Astrocyte (in vitro differentiated cells and primary cell): Measurements from ENCODE around the gene EVL. TPM values are rescaled to one million over a fixed set of nuclear protein-coding genes. Genes with fewer than 3 reads are reported as not detected.

Source experiments
- DNase-seq: peaks from one replicate; pipeline ENCODE4 v3.0.0-alpha.2; 2010; ENCODE audit warnings: low read depth
- FAIRE-seq: peaks from 2 replicates; lab custom pipeline; 2011; peaks lifted over from hg19 to GRCh38; lab: Jason Lieb, UNC
- H2AFZ ChIP-seq: 2 replicates; pipeline ENCODE4 v1.6.0; 2012; ENCODE audit warnings: low read depth, low read length, inconsistent platforms
- H3K27ac ChIP-seq: 2 replicates; pipeline ENCODE4 v1.5.1; 2011; ENCODE audit warnings: low read depth, low read length, inconsistent platforms
- H3K27me3 ChIP-seq: 2 replicates; pipeline ENCODE4 v1.6.0; 2011; ENCODE audit warnings: low read length, inconsistent platforms; ENCODE audit not compliant: insufficient read depth
- H3K36me3 ChIP-seq: 2 replicates; pipeline ENCODE4 v1.5.1; 2011; ENCODE audit warnings: low read length, inconsistent platforms; ENCODE audit not compliant: insufficient read depth
- H3K4me1 ChIP-seq: 2 replicates; pipeline ENCODE4 v1.5.1; 2011; ENCODE audit warnings: low read length, inconsistent platforms; ENCODE audit not compliant: insufficient read depth
- H3K4me2 ChIP-seq: 2 replicates; pipeline ENCODE4 v1.6.0; 2012; ENCODE audit warnings: low read length, inconsistent platforms
- H3K4me3 ChIP-seq: 2 replicates; pipeline ENCODE4 v1.5.1; 2011; ENCODE audit warnings: low read depth, mild to moderate bottlenecking, low read length, inconsistent platforms; ENCODE audit not compliant: insufficient read depth
- H3K79me2 ChIP-seq: 2 replicates; pipeline ENCODE4 v1.6.0; 2012; ENCODE audit warnings: mild to moderate bottlenecking, low read length, inconsistent platforms; ENCODE audit not compliant: insufficient read depth
- H3K9ac ChIP-seq: 2 replicates; pipeline ENCODE4 v1.6.0; 2012; ENCODE audit warnings: mild to moderate bottlenecking, low read length, inconsistent platforms
- H3K9me3 ChIP-seq: 2 replicates; pipeline ENCODE4 v1.5.1; 2012; ENCODE audit warnings: low read depth, mild to moderate bottlenecking, low read length, inconsistent platforms; ENCODE audit not compliant: insufficient read depth
- H4K20me1 ChIP-seq: 2 replicates; pipeline ENCODE4 v1.6.0; 2012; ENCODE audit warnings: low read length, inconsistent platforms; ENCODE audit not compliant: insufficient read depth
- H3K27ac Mint-ChIP-seq: one replicate; pipeline ENCODE4 v1.8.0; 2021; ENCODE audit warnings: mild to moderate bottlenecking, mixed read lengths; ENCODE audit not compliant: unreplicated experiment
- H3K27me3 Mint-ChIP-seq: one replicate; pipeline ENCODE4 v1.8.0; 2021; ENCODE audit warnings: low read depth, mixed read lengths; ENCODE audit not compliant: unreplicated experiment
- H3K36me3 Mint-ChIP-seq: one replicate; pipeline ENCODE4 v1.8.0; 2021; ENCODE audit warnings: low read depth, mixed read lengths; ENCODE audit not compliant: unreplicated experiment
- H3K4me1 Mint-ChIP-seq: one replicate; pipeline ENCODE4 v1.8.0; 2021; ENCODE audit warnings: low read depth, mixed read lengths; ENCODE audit not compliant: unreplicated experiment
- H3K4me3 Mint-ChIP-seq: one replicate; pipeline ENCODE4 v1.8.0; 2021; ENCODE audit warnings: mild to moderate bottlenecking, moderate library complexity, mixed read lengths; ENCODE audit not compliant: unreplicated experiment
- H3K9me3 Mint-ChIP-seq: one replicate; pipeline ENCODE4 v1.8.0; 2021; ENCODE audit warnings: mild to moderate bottlenecking, mixed read lengths; ENCODE audit not compliant: unreplicated experiment
- CTCF ChIP-seq: IDR thresholded peaks from 2 replicates; pipeline ENCODE4 v1.5.1; 2011; ENCODE audit warnings: low read depth, mild to moderate bottlenecking, inconsistent platforms, low read length, moderate library complexity; ENCODE audit not compliant: insufficient read depth
- EZH2 ChIP-seq: IDR thresholded peaks from 2 replicates; pipeline ENCODE4 v1.6.1; 2012; ENCODE audit warnings: mild to moderate bottlenecking, low read length, inconsistent platforms; ENCODE audit not compliant: insufficient read depth
- total RNA-seq: library from RNA; stranded (reverse); gene quantifications from 2 replicates; pipeline ENCODE4 v1.2.1, GENCODE V29; 2021

Gene EVL
- total RNA-seq, 1 donor from 2014 or later: 48.9 TPM

DNA sequence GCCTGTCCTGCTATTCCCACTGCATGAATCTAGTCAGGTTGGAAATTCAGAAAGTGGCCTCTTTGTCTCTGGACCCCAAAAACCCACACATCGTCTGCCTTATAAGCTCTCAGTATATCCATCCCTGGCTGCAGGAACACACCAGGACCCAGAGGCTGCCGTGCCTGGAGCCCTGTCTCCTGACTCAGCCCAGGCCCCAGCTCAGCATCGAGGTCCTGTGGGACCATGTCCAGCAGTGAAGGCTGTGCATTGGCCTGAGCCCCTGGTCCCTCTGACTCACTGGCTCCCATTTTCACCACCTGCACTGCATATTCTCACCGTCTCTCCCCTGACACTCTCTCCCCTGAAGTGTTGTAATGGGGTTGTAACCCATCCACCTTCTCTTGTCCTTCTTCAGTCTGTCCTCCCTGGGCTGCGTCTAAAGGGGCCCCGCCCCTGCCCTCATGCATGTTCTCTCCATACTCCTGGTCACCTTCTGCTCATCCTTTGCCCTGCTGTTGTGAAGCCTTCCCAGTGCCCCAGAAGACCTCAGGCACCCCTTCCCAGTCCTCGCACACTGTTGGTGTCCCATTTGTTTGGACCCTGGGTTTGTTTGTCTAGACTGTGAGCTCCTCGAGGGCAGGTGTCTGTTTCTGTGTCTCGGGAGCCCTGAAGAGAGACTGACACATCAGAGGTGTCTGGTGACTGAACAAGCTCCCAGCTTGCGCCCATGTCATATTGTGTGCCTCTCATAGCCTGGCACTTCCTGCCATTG lies 43.8 kb downstream of the EVL start:
- peaks cover 25% of the 10 kb centered on the region for H3K4me1 Mint-ChIP-seq
- peaks cover 47% of the 10 kb centered on the region for H4K20me1 ChIP-seq
- H3K79me2 ChIP-seq: peaks cover 19% of the 10 kb centered on the region
- H2AFZ ChIP-seq: no peak overlapping the region
- H3K9me3 ChIP-seq: no peaks in the 10 kb centered on the region
- peaks cover 17% of the 10 kb centered on the region for H3K36me3 Mint-ChIP-seq
- H3K9me3 Mint-ChIP-seq: no peaks in the 10 kb centered on the region
- H3K27ac ChIP-seq: no peak overlapping the region
- no peaks in the 10 kb centered on the region for H3K36me3 ChIP-seq
- no peak overlapping the region for H3K4me2 ChIP-seq
- TF ChIP-seq EZH2 (no peak), CTCF (no peak)
- H3K27me3 ChIP-seq: no peaks in the 10 kb centered on the region
- DNase-seq: peak; percentile 31
- H3K9ac ChIP-seq: peak overlapping the region; percentile 10
- H3K27ac Mint-ChIP-seq: peak overlapping the region; percentile 69
- H3K4me3 ChIP-seq: no peak overlapping the region
- H3K27me3 Mint-ChIP-seq: no peaks in the 10 kb centered on the region
- H3K4me1 ChIP-seq: peaks cover 11% of the 10 kb centered on the region
- no peak for FAIRE-seq
- H3K4me3 Mint-ChIP-seq: peak overlapping the region; percentile 2

- Histone ChIP-seq H3K4me1 (peaks cover 6% of the 10 kb centered on the region), H3K27ac (no peak overlapping the region), H3K9me3 (no peaks in the 10 kb centered on the region), H3K79me2 (peaks cover 19% of the 10 kb centered on the region), H3K4me2 (no peak overlapping the region), H2AFZ (no peak overlapping the region), H3K36me3 (no peaks in the 10 kb centered on the region), H3K9ac (no peak overlapping the region), H3K27me3 (no peaks in the 10 kb centered on the region), H3K4me3 (no peak overlapping the region), H4K20me1 (peaks cover 47% of the 10 kb centered on the region)
- TF ChIP-seq EZH2: no peak
- TF ChIP-seq CTCF: no peak
- Mint-ChIP-seq H3K9me3 (no peaks in the 10 kb centered on the region), H3K27ac (no peak overlapping the region), H3K27me3 (no peaks in the 10 kb centered on the region), H3K4me3 (no peak overlapping the region), H3K36me3 (peaks cover 17% of the 10 kb centered on the region), H3K4me1 (peaks cover 25% of the 10 kb centered on the region)
- FAIRE-seq (no peak), DNase-seq (no peak)
Observed at GRCh38 chr14:100109594-100109955, 44.4 kb downstream of the EVL start.

- Histone ChIP-seq H2AFZ (no peak overlapping the region), H3K9me3 (no peaks in the 10 kb centered on the region), H3K4me1 (peaks cover 2% of the 10 kb centered on the region), H3K9ac (no peak overlapping the region), H3K36me3 (no peaks in the 10 kb centered on the region), H3K4me3 (no peak overlapping the region), H3K27ac (no peak overlapping the region), H3K79me2 (peaks cover 10% of the 10 kb centered on the region), H3K27me3 (no peaks in the 10 kb centered on the region), H4K20me1 (peaks cover 48% of the 10 kb centered on the region), H3K4me2 (no peak overlapping the region)
- Mint-ChIP-seq H3K36me3 (peaks cover 16% of the 10 kb centered on the region), H3K4me1 (peaks cover 25% of the 10 kb centered on the region), H3K27me3 (no peaks in the 10 kb centered on the region), H3K27ac (no peak overlapping the region), H3K4me3 (no peak overlapping the region), H3K9me3 (no peaks in the 10 kb centered on the region)
- DNase-seq (no peak), FAIRE-seq (no peak)
- TF ChIP-seq EZH2 (no peak), CTCF (no peak)
Observed at GRCh38 chr14:100110816-100111215, 45.6 kb downstream of the EVL start.
